ENCODE results near the gene WDR7.

Gene WDR7

GRCh38 chr18:57030417-57030816 is 379.3 kb downstream of the WDR7 start:
- H3K27ac ChIP-seq, result no peak overlapping the region
- TF ChIP-seq CTCF (IDR thresholded peaks at IDR 0.05), result no peak
- no peak for TF ChIP-seq ZFX (IDR thresholded peaks at IDR 0.05; ENCODE audit: borderline replicate concordance)

GRCh38 chr18:57035590-57035989 is 384.4 kb downstream of the WDR7 start:
- H3K27ac ChIP-seq, result no peak overlapping the region
- no peak for TF ChIP-seq CTCF (IDR thresholded peaks at IDR 0.05)
- no peak for TF ChIP-seq ZFX (IDR thresholded peaks at IDR 0.05; ENCODE audit: borderline replicate concordance)

- no peak for TF ChIP-seq CTCF (IDR thresholded peaks at IDR 0.05)
- no peak for TF ChIP-seq ZFX (IDR thresholded peaks at IDR 0.05; ENCODE audit: borderline replicate concordance)
- H3K27ac ChIP-seq, result no peak overlapping the region
Measured at GRCh38 chr18:57038395-57038794, 387.2 kb downstream of the WDR7 start.

- TF ChIP-seq CTCF (IDR thresholded peaks at IDR 0.05) (no peak), ZFX (IDR thresholded peaks at IDR 0.05; ENCODE audit: borderline replicate concordance) (no peak)
- H3K27ac ChIP-seq, result no peak overlapping the region
Measured at GRCh38 chr18:57040175-57040574, 389.0 kb downstream of the WDR7 start.

DNA sequence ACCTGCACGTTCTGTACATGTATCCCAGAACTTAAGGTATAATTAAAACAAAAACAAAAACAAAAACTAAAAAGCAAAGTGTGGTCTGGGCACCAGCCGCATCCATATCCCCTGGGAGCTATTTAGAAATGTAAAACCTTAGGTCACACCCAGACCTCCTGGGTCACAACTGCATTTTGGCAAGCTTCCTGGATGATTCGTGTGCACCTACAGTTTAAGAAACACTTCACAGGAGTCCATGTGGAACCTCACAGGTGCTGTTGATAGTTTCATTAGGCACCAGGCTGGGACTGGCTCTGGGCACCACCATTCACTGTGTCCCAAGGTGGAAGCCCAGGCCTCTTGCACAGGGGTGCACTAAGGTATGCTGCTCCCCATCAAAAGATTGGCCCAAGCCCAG is 392.1 kb downstream of the WDR7 start:
- no peak for TF ChIP-seq CTCF (IDR thresholded peaks at IDR 0.05)
- TF ChIP-seq ZFX (IDR thresholded peaks at IDR 0.05; ENCODE audit: borderline replicate concordance), result no peak
- H3K27ac ChIP-seq, result no peak overlapping the region

- H3K27ac ChIP-seq, result no peak overlapping the region
- no peak for TF ChIP-seq ZFX (IDR thresholded peaks at IDR 0.05; ENCODE audit: borderline replicate concordance)
- no peak for TF ChIP-seq CTCF (IDR thresholded peaks at IDR 0.05)
Measured at GRCh38 chr18:57048351-57048750, 397.2 kb downstream of the WDR7 start.

- H3K27ac ChIP-seq, result no peak overlapping the region
- TF ChIP-seq CTCF (IDR thresholded peaks at IDR 0.05), result no peak
- TF ChIP-seq ZFX (IDR thresholded peaks at IDR 0.05; ENCODE audit: borderline replicate concordance), result no peak
Measured at GRCh38 chr18:57048859-57049258, 397.7 kb downstream of the WDR7 start.
